ENCODE results near the gene STX7. TPM values are rescaled to one million over a fixed set of nuclear protein-coding genes. Genes with fewer than 3 reads are reported as not detected.

Gene STX7
- total RNA-seq, 2 donors from 2014 or later = 17.7 to 28.2 TPM

GRCh38 chr6:132430110-132430509 is 82.8 kb downstream of the STX7 start:
- H3K27me3 Mint-ChIP-seq = peaks cover 25% of the 10 kb centered on the region
- H3K36me3 Mint-ChIP-seq (ENCODE audit: low read depth) = no peaks in the 10 kb centered on the region
- H3K4me1 Mint-ChIP-seq = no peaks in the 10 kb centered on the region
- H3K27ac Mint-ChIP-seq = no peak overlapping the region
- no peak overlapping the region for H3K4me3 Mint-ChIP-seq
- H3K9me3 Mint-ChIP-seq = no peaks in the 10 kb centered on the region
- no peak for ATAC-seq (replicated peaks)

GRCh38 chr6:132425176-132425575 is 87.7 kb downstream of the STX7 start:
- H3K4me1 Mint-ChIP-seq = no peaks in the 10 kb centered on the region
- ATAC-seq (replicated peaks) = no peak
- no peak overlapping the region for H3K27ac Mint-ChIP-seq
- peaks cover 16% of the 10 kb centered on the region for H3K9me3 Mint-ChIP-seq
- H3K4me3 Mint-ChIP-seq = no peak overlapping the region
- H3K36me3 Mint-ChIP-seq (ENCODE audit: low read depth) = no peaks in the 10 kb centered on the region
- peaks cover 17% of the 10 kb centered on the region for H3K27me3 Mint-ChIP-seq

DNA sequence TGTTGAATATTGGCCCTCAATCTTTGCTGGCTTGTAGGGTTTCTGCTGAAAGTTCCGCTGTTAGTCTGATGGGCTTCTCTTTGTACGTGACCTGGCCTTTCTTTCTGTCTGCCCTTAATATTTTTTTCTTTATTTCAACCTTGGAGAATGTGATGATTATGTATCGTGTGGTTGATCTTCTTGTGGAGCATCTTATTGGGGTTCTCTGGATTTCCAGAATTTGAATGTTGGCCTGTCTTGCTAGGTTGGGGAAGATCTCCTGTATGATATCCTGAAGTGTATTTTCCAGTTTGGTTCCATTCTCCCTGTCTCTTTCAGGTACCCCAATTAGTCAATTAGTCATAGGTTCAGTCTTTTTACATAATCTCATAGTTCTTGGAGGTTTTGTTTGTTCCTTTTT is 89.1 kb downstream of the STX7 start:
- Mint-ChIP-seq H3K27me3 (peaks cover 17% of the 10 kb centered on the region), H3K36me3 (ENCODE audit: low read depth) (no peaks in the 10 kb centered on the region), H3K4me1 (no peaks in the 10 kb centered on the region), H3K27ac (no peak overlapping the region), H3K9me3 (peaks cover 19% of the 10 kb centered on the region), H3K4me3 (no peak overlapping the region)
- ATAC-seq (replicated peaks) = no peak

DNA sequence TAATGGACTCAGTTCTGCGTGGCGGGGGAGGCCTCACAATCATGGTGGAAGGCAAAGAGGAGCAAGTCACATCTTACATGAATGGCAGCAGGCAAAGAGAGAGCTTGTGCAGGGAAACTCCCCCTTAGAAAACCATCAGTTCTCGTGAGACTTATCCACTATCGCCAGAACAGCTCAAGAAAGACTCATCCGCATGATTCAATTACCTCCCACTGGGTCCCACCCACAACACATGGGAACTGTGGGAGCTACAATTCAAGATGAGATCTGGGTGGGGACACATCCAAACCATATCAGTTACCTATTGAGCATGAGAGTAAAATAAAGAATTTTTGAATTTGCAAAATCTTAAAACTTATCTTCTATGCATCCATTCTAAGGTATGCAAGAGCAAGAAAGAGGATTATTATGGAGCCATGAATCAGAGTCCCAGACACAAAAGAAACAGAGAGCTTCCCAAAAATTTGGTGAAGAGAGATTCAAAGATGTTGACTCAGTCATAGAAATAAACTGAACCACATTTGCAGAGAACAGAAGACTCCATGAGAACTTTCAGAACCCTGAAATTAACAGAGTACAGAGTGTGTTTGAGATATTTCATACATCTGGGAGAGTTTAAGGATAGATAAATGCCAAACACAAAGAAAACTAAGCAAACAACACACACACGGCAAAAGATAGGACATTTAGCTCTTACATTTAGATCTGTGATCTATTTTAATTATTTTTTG is 94.5 kb downstream of the STX7 start:
- Mint-ChIP-seq H3K27me3 (peaks cover 14% of the 10 kb centered on the region), H3K36me3 (ENCODE audit: low read depth) (no peaks in the 10 kb centered on the region), H3K4me1 (no peaks in the 10 kb centered on the region), H3K4me3 (no peak overlapping the region), H3K9me3 (peaks cover 18% of the 10 kb centered on the region), H3K27ac (no peak overlapping the region)
- no peak for ATAC-seq (replicated peaks)

- H3K27me3 Mint-ChIP-seq = peaks cover 25% of the 10 kb centered on the region
- H3K4me1 Mint-ChIP-seq = no peaks in the 10 kb centered on the region
- no peak overlapping the region for H3K4me3 Mint-ChIP-seq
- H3K36me3 Mint-ChIP-seq (ENCODE audit: low read depth) = no peaks in the 10 kb centered on the region
- no peak for ATAC-seq (replicated peaks)
- H3K27ac Mint-ChIP-seq = no peak overlapping the region
- H3K9me3 Mint-ChIP-seq = peaks cover 2% of the 10 kb centered on the region
Observed at GRCh38 chr6:132414761-132415160, 98.2 kb downstream of the STX7 start.

DNA sequence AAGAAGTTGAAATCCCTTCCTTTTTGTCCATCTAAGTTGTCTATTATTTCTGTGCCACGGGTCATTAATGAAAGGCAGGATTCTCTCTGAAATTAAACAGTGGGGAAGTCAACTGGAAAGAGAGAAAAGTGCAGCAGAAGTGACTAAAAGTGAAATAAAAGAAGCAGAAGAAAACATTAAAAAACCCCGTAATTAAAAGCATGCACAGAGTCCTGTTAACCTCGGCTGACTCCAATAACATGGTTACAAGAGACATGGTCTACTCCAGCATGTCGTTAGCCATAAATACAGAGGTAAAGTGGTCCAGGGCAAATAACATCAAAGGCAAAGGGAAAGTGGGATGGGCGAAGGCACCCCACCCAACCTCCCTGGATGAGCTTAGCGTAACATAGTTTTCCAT is 98.6 kb downstream of the STX7 start:
- no peaks in the 10 kb centered on the region for H3K36me3 Mint-ChIP-seq (ENCODE audit: low read depth)
- no peaks in the 10 kb centered on the region for H3K9me3 Mint-ChIP-seq
- peaks cover 23% of the 10 kb centered on the region for H3K27me3 Mint-ChIP-seq
- H3K4me1 Mint-ChIP-seq = no peaks in the 10 kb centered on the region
- no peak for ATAC-seq (replicated peaks)
- H3K4me3 Mint-ChIP-seq = no peak overlapping the region
- H3K27ac Mint-ChIP-seq = no peak overlapping the region

DNA sequence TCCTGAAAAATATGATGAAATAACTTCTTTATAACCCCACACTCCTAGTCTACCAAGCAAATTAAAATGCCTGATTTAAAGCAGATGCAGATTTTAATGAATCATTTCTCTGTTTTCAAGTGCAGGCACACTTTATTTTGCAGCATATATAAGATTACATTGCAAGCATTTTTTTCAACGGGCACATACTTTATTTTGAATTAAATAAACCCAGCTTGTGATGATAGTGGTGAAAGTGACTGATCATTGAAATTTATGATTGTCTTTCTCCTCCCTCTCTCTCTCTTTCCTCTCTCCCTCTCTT is 99.5 kb downstream of the STX7 start:
- Mint-ChIP-seq H3K36me3 (ENCODE audit: low read depth) (no peaks in the 10 kb centered on the region), H3K27ac (no peak overlapping the region), H3K4me3 (no peak overlapping the region), H3K9me3 (no peaks in the 10 kb centered on the region), H3K4me1 (no peaks in the 10 kb centered on the region), H3K27me3 (peaks cover 26% of the 10 kb centered on the region)
- no peak for ATAC-seq (replicated peaks)

GRCh38 chr6:132412656-132413498 is 100.0 kb downstream of the STX7 start:
- H3K36me3 Mint-ChIP-seq (ENCODE audit: low read depth) = no peaks in the 10 kb centered on the region
- no peak overlapping the region for H3K4me3 Mint-ChIP-seq
- no peak for ATAC-seq (replicated peaks)
- H3K27ac Mint-ChIP-seq = no peak overlapping the region
- peaks cover 26% of the 10 kb centered on the region for H3K27me3 Mint-ChIP-seq
- H3K4me1 Mint-ChIP-seq = no peaks in the 10 kb centered on the region
- H3K9me3 Mint-ChIP-seq = no peaks in the 10 kb centered on the region

DNA sequence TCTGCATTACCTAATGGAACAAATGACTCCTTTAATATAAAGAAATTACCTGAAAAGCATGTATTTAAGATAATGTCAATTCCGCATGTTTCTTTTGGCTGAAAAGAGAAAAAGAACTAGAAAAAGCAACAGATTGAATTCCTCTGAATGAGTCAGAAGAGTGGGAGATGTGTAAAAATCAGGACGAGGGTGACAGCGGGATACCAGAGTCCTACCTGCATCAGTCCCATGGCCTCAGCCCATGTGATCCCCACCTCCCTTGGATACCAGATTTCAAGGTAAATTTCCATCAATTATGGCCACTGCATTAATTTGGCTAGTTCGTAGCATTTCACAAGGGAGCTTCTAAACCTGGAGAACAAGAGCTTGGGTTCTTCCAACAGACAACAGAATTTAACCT is 101.6 kb downstream of the STX7 start:
- Mint-ChIP-seq H3K27me3 (peaks cover 28% of the 10 kb centered on the region), H3K4me1 (no peaks in the 10 kb centered on the region), H3K36me3 (ENCODE audit: low read depth) (no peaks in the 10 kb centered on the region), H3K27ac (no peak overlapping the region), H3K4me3 (no peak overlapping the region), H3K9me3 (no peaks in the 10 kb centered on the region)
- ATAC-seq (replicated peaks) = no peak

DNA sequence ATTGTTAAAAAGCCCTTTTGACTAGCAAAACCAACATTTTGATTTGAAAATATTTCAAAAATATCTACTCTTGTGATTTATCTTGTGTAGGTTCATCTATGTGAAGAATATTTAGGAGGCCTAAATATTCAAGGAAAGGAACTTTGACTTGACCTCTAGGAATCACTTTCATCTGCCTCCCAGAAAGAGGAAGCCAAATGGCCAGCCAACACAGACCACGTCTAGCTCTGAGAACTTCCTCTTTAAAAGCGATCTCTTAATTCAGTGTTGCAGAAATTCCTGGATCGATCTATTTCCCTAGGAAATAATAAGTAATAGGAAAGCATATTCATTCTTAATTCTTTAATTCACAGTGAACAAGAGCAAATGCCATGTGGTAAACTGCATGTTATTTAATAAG is 102.1 kb downstream of the STX7 start:
- no peak overlapping the region for H3K27ac Mint-ChIP-seq
- no peak overlapping the region for H3K4me3 Mint-ChIP-seq
- ATAC-seq (replicated peaks) = no peak
- H3K36me3 Mint-ChIP-seq (ENCODE audit: low read depth) = no peaks in the 10 kb centered on the region
- H3K4me1 Mint-ChIP-seq = no peaks in the 10 kb centered on the region
- H3K27me3 Mint-ChIP-seq = peaks cover 32% of the 10 kb centered on the region
- no peaks in the 10 kb centered on the region for H3K9me3 Mint-ChIP-seq

DNA sequence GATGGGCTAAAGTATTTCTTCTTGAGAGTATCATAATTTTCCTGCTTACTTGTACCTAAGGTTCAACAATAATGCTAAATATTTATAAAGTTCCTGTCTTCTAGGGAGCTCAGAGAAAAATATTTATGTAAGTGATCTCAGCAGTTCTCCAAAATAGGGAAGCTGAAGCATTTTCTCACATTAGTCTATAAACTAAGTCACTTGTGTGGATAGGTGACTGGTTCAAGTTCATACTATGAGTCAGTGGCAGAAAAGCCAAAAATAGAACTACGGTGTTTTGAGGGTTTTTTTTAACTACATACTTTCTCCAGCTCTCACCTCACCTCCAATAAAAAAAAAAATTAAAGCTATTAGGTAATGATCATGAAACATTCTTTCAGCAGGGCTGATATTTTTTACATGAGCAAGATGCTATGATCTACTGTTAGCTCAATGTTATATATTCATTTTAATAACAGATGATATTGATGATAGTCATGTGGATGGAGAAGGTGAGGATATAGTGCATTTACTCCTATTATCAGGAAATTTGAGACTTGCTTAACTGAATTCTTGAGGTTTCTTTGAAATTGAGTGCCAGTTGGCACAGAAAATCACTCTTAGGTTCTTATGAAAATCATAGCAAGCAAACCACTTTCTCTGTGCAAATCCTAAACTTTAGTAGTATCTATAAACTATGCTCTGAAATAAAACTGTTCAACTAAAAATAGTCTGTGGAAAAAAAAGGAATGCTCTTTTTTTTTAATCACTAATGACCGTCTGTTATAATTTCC is 107.6 kb downstream of the STX7 start:
- Mint-ChIP-seq H3K27me3 (peaks cover 45% of the 10 kb centered on the region), H3K9me3 (no peaks in the 10 kb centered on the region), H3K4me1 (no peaks in the 10 kb centered on the region), H3K36me3 (ENCODE audit: low read depth) (no peaks in the 10 kb centered on the region), H3K27ac (no peak overlapping the region), H3K4me3 (no peak overlapping the region)
- peak; percentile 60 for ATAC-seq (replicated peaks)

DNA sequence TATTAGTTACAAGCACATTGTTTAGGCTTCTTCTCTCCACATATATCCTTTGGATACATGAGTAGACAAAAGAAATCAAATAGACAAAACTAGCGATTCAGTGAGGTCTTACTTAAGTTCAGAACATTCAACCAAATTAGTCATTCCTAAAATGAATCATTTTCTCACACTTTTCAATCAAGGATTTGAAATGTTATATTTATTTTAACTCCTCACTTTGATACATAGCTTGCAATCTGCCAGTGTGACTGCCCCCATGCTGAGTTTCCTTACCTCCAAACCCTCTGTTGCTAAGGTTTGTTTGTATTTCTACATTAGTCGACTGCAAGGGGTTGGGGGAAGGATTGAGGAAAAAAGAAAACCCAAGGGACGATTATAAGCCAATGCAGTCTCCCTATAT is 108.2 kb downstream of the STX7 start:
- Mint-ChIP-seq H3K27ac (no peak overlapping the region), H3K36me3 (ENCODE audit: low read depth) (no peaks in the 10 kb centered on the region), H3K4me1 (no peaks in the 10 kb centered on the region), H3K9me3 (no peaks in the 10 kb centered on the region), H3K27me3 (peaks cover 47% of the 10 kb centered on the region), H3K4me3 (no peak overlapping the region)
- peak; percentile 38 for ATAC-seq (replicated peaks)

DNA sequence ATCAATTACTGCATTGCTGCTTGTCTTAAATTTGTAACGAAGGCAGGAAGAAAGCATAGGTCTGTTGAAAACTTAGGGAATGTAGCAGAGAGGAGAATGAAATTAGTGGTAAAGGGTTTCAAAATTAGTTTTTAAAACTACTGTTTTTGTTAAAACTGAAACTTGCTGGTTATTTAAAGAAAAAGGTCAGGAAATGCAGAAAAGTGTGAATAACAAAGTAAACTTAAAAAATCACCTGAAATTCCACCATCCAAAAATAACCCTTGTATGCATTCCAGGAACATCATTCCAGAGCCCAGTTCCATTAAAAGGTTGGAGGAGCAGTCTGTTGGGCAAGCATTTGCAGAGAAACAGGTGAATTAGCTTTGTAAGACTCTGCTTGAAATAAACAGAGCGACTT is 108.6 kb downstream of the STX7 start:
- no peak overlapping the region for H3K27ac Mint-ChIP-seq
- H3K36me3 Mint-ChIP-seq (ENCODE audit: low read depth) = no peaks in the 10 kb centered on the region
- no peaks in the 10 kb centered on the region for H3K9me3 Mint-ChIP-seq
- H3K27me3 Mint-ChIP-seq = peaks cover 50% of the 10 kb centered on the region
- no peak overlapping the region for H3K4me3 Mint-ChIP-seq
- H3K4me1 Mint-ChIP-seq = no peaks in the 10 kb centered on the region
- no peak for ATAC-seq (replicated peaks)

GRCh38 chr6:132401618-132402285 is 111.2 kb downstream of the STX7 start:
- Mint-ChIP-seq H3K36me3 (ENCODE audit: low read depth) (no peaks in the 10 kb centered on the region), H3K9me3 (peaks cover 2% of the 10 kb centered on the region), H3K4me1 (no peaks in the 10 kb centered on the region), H3K27me3 (peaks cover 60% of the 10 kb centered on the region), H3K4me3 (peak overlapping the region; percentile 22), H3K27ac (no peak overlapping the region)
- no peak for ATAC-seq (replicated peaks)

All from activated T-helper 17 cell treated with anti-CD3 and anti-CD28 coated beads, Interleukin-2, amount 50 U/mL, for 72 hours (primary cell).